AG09319 (cell line): Measurements from ENCODE around the gene RAB28.

Source experiments
- DNase-seq: peaks from one replicate; pipeline ENCODE4 v3.0.0-alpha.2; 2010; ENCODE audit warnings: low read depth; ENCODE audit errors: extremely low read depth
- CTCF ChIP-seq: IDR thresholded peaks from 2 replicates; pipeline ENCODE4 v1.5.1; 2011; ENCODE audit warnings: low read depth, mild to moderate bottlenecking, inconsistent platforms, low read length, moderate library complexity

The RAB28 gene

GRCh38 chr4:13504374-13504773, 20.2 kb upstream of the RAB28 start:
- TF ChIP-seq CTCF, result no peak
- no peak for DNase-seq

GRCh38 chr4:13498469-13498868, 14.3 kb upstream of the RAB28 start:
- no peak for DNase-seq
- no peak for TF ChIP-seq CTCF

- DNase-seq, result no peak
- no peak for TF ChIP-seq CTCF
These were observed 12.5 kb upstream of the RAB28 start for GRCh38 chr4:13496605-13497004.

GRCh38 chr4:13495753-13496152, 11.6 kb upstream of the RAB28 start:
- DNase-seq, result no peak
- TF ChIP-seq CTCF, result no peak

GRCh38 chr4:13493793-13494192, 9.7 kb upstream of the RAB28 start:
- no peak for TF ChIP-seq CTCF
- no peak for DNase-seq

- DNase-seq, result no peak
- TF ChIP-seq CTCF, result no peak
These were observed 8.6 kb upstream of the RAB28 start for GRCh38 chr4:13492747-13493146.

- no peak for DNase-seq
- no peak for TF ChIP-seq CTCF
These were observed 645 bp upstream of the RAB28 start for GRCh38 chr4:13484749-13485221.
